Neural progenitor cell (in vitro differentiated cells): Measurements from ENCODE around the gene GABARAPL2. TPM values are rescaled to one million over a fixed set of nuclear protein-coding genes. Genes with fewer than 3 reads are reported as not detected.

Experiments used
- DNase-seq: peaks from one replicate; pipeline ENCODE4 v3.0.0-alpha.2; 2016; ENCODE audit warnings: low spot score
- H2AFZ ChIP-seq: fragments of 200-600 bp; sonication (generic); replicated peaks from 2 replicates; pipeline ENCODE4 v1.6.1; 2016; ENCODE audit warnings: antibody characterized with exemption
- H3F3A ChIP-seq: fragments of 200-600 bp; sonication (generic); 2 replicates; pipeline ENCODE4 v1.6.1; 2016; ENCODE audit warnings: antibody characterized with exemption, low read depth
- H3K27ac ChIP-seq: fragments of 200-600 bp; sonication (generic); 2 replicates; pipeline ENCODE4 v1.5.1; 2016; ENCODE audit warnings: mild to moderate bottlenecking
- H3K27me3 ChIP-seq: fragments of 200-600 bp; sonication (generic); 2 replicates; pipeline ENCODE4 v1.6.1; 2016; ENCODE audit warnings: mild to moderate bottlenecking, moderate library complexity
- H3K36me3 ChIP-seq: fragments of 200-600 bp; sonication (generic); 2 replicates; pipeline ENCODE4 v1.5.1; 2016
- H3K4me1 ChIP-seq: fragments of 200-600 bp; sonication (generic); 2 replicates; pipeline ENCODE4 v1.6.1; 2016; ENCODE audit warnings: mixed run types
- H3K4me2 ChIP-seq: fragments of 200-600 bp; sonication (generic); 2 replicates; pipeline ENCODE4 v1.6.1; 2016
- H3K4me3 ChIP-seq: fragments of 200-600 bp; sonication (generic); 2 replicates; pipeline ENCODE4 v1.5.1; 2016
- H3K79me2 ChIP-seq: fragments of 200-600 bp; sonication (generic); 2 replicates; pipeline ENCODE4 v1.6.1; 2016; ENCODE audit warnings: low read depth
- H3K9ac ChIP-seq: fragments of 200-600 bp; sonication (generic); 2 replicates; pipeline ENCODE4 v1.6.1; 2016
- H3K9me3 ChIP-seq: fragments of 200-600 bp; sonication (generic); 2 replicates; pipeline ENCODE4 v1.5.1; 2016; ENCODE audit warnings: low read depth
- H4K20me1 ChIP-seq: fragments of 200-600 bp; sonication (generic); 2 replicates; pipeline ENCODE4 v1.6.1; 2016; ENCODE audit warnings: low read depth
- H3K27ac Mint-ChIP-seq: 3 replicates; pipeline ENCODE4 v1.8.0; 2021; ENCODE audit warnings: mixed read lengths
- H3K27me3 Mint-ChIP-seq: 2 replicates; pipeline ENCODE4 v1.8.0; 2022; ENCODE audit warnings: low read depth, mild to moderate bottlenecking, inconsistent platforms, moderate library complexity, mixed read lengths; ENCODE audit not compliant: insufficient read depth
- H3K36me3 Mint-ChIP-seq: 3 replicates; pipeline ENCODE4 v1.8.0; 2021; ENCODE audit warnings: mixed read lengths
- H3K4me1 Mint-ChIP-seq: 3 replicates; pipeline ENCODE4 v1.8.0; 2021; ENCODE audit warnings: mixed read lengths
- H3K4me3 Mint-ChIP-seq: 3 replicates; pipeline ENCODE4 v1.8.0; 2021; ENCODE audit warnings: mild to moderate bottlenecking, moderate library complexity, mixed read lengths
- H3K9me3 Mint-ChIP-seq: 3 replicates; pipeline ENCODE4 v1.8.0; 2020; ENCODE audit warnings: mixed read lengths
- CTCF ChIP-seq: fragments of 200-600 bp; sonication (generic); IDR thresholded peaks from 2 replicates; pipeline ENCODE4 v1.5.1; 2017; ENCODE audit warnings: antibody characterized with exemption, mild to moderate bottlenecking
- EZH2 ChIP-seq: fragments of 200-600 bp; sonication (generic); IDR thresholded peaks from 2 replicates; pipeline ENCODE4 v1.6.1; 2017; ENCODE audit warnings: antibody characterized with exemption, mild to moderate bottlenecking, moderate library complexity
- EZH2phosphoT487 ChIP-seq: fragments of 200-600 bp; sonication (generic); IDR thresholded peaks from 2 replicates; pipeline ENCODE4 v1.6.1; 2017; ENCODE audit warnings: antibody characterized with exemption
- total RNA-seq: library from RNA; depleted of rRNA; stranded (reverse); fragments of >200 nt; gene quantifications from 2 replicates; pipeline ENCODE4 v1.2.3, GENCODE V29; 2015; ENCODE audit warnings: low replicate concordance

The GABARAPL2 gene
- total RNA-seq, 1 donor from 2014 or later: 88.2 TPM

GRCh38 chr16:75621170-75621477 is 54.9 kb downstream of the GABARAPL2 start:
- Histone ChIP-seq H2AFZ (no peak overlapping the region), H3K79me2 (peaks cover 15% of the 10 kb centered on the region), H3K4me2 (peak overlapping the region; percentile 93), H4K20me1 (no peaks in the 10 kb centered on the region), H3K9ac (no peak overlapping the region), H3F3A (peaks cover 24% of the 10 kb centered on the region), H3K4me1 (peaks cover 12% of the 10 kb centered on the region), H3K27ac (no peak overlapping the region), H3K4me3 (peak overlapping the region; percentile 84), H3K9me3 (no peaks in the 10 kb centered on the region), H3K36me3 (no peaks in the 10 kb centered on the region), H3K27me3 (no peaks in the 10 kb centered on the region)
- Mint-ChIP-seq H3K4me1 (peaks cover 15% of the 10 kb centered on the region), H3K27ac (no peak overlapping the region), H3K36me3 (peaks cover 24% of the 10 kb centered on the region), H3K4me3 (peak overlapping the region; percentile 97), H3K27me3 (no peaks in the 10 kb centered on the region), H3K9me3 (no peaks in the 10 kb centered on the region)
- peak; percentile 52 for DNase-seq
- peak; percentile 67 for TF ChIP-seq CTCF
- TF ChIP-seq EZH2phosphoT487: no peak

GRCh38 chr16:75622761-75623605 is 56.8 kb downstream of the GABARAPL2 start, which contains the start of gene ADAT1:
Gene ADAT1 (minus strand): TSS chr16:75623281. CDS start chr16:75620799, 2,482 bp downstream.
- Histone ChIP-seq H3K36me3 (no peaks in the 10 kb centered on the region), H4K20me1 (no peaks in the 10 kb centered on the region)
- H3K9me3 Mint-ChIP-seq: no peaks in the 10 kb centered on the region

GRCh38 chr16:75624921-75625334 is 58.7 kb downstream of the GABARAPL2 start:
- H3K9ac ChIP-seq: no peak overlapping the region
- H3K4me1 ChIP-seq: peaks cover 12% of the 10 kb centered on the region
- no peak overlapping the region for H3K4me3 ChIP-seq
- no peaks in the 10 kb centered on the region for H3K9me3 ChIP-seq
- no peaks in the 10 kb centered on the region for H3K27me3 ChIP-seq
- H3K4me1 Mint-ChIP-seq: peaks cover 15% of the 10 kb centered on the region
- no peaks in the 10 kb centered on the region for H4K20me1 ChIP-seq
- H3K9me3 Mint-ChIP-seq: no peaks in the 10 kb centered on the region
- H3K79me2 ChIP-seq: peaks cover 15% of the 10 kb centered on the region
- H3K27ac ChIP-seq: no peak overlapping the region
- no peak overlapping the region for H3K4me2 ChIP-seq
- peaks cover 27% of the 10 kb centered on the region for H3K36me3 Mint-ChIP-seq
- H3K36me3 ChIP-seq: no peaks in the 10 kb centered on the region
- no peak for TF ChIP-seq EZH2
- no peak for TF ChIP-seq CTCF
- no peak for TF ChIP-seq EZH2phosphoT487
- peaks cover 4% of the 10 kb centered on the region for H3K27me3 Mint-ChIP-seq
- no peak overlapping the region for H2AFZ ChIP-seq
- no peak overlapping the region for H3K4me3 Mint-ChIP-seq
- peaks cover 28% of the 10 kb centered on the region for H3F3A ChIP-seq
- no peak overlapping the region for H3K27ac Mint-ChIP-seq
- no peak for DNase-seq

More at GRCh38 chr16:75622761-75623605, 56.8 kb downstream of the GABARAPL2 start, which contains the start of gene ADAT1:
- Mint-ChIP-seq H3K36me3 (peaks cover 30% of the 10 kb centered on the region), H3K27me3 (peaks cover 4% of the 10 kb centered on the region), H3K27ac (peak within 1 kb of the TSS; percentile 23), H3K4me3 (peak within 1 kb of the TSS; percentile 97), H3K4me1 (peaks cover 15% of the 10 kb centered on the region)
- TF ChIP-seq EZH2phosphoT487 (no peak), EZH2 (no peak), CTCF (no peak)
- H3K4me1 ChIP-seq: peaks cover 12% of the 10 kb centered on the region
- H2AFZ ChIP-seq: peak within 1 kb of the TSS; percentile 83
- H3K9me3 ChIP-seq: no peaks in the 10 kb centered on the region
- H3K9ac ChIP-seq: peak within 1 kb of the TSS; percentile 84
- H3K4me2 ChIP-seq: peak within 1 kb of the TSS; percentile 93
- DNase-seq: peak; percentile 100
- H3K79me2 ChIP-seq: peaks cover 15% of the 10 kb centered on the region
- peak within 1 kb of the TSS; percentile 84 for H3K4me3 ChIP-seq
- no peaks in the 10 kb centered on the region for H3K27me3 ChIP-seq
- peaks cover 28% of the 10 kb centered on the region for H3F3A ChIP-seq
- peak within 1 kb of the TSS; percentile 85 for H3K27ac ChIP-seq
